Suprapubic skin (tissue), 3 donors: ENCODE data around the gene FCRL6.

Experiments used
- POLR2AphosphoS5 ChIP-seq, 3 donors: sonication (generic); formaldehyde crosslinking; IDR thresholded peaks; one replicate each; pipeline ENCODE4 v1.6.1; 2017; ENCODE audit warnings: antibody characterized with exemption in 3 of 3
- TF ChIP-seq, protein P1 (sequence below), 2 donors: fragments of 200-600 bp in 1 of 2; fragments of 450-650 bp in 1 of 2; sonication (generic) in 1 of 2; IDR thresholded peaks; one replicate each; pipeline ENCODE4 v1.5.1; 2016 to 2019; ENCODE audit warnings: antibody characterized with exemption in 2 of 2, mild to moderate bottlenecking in 1 of 2, moderate library complexity in 1 of 2

DNA sequence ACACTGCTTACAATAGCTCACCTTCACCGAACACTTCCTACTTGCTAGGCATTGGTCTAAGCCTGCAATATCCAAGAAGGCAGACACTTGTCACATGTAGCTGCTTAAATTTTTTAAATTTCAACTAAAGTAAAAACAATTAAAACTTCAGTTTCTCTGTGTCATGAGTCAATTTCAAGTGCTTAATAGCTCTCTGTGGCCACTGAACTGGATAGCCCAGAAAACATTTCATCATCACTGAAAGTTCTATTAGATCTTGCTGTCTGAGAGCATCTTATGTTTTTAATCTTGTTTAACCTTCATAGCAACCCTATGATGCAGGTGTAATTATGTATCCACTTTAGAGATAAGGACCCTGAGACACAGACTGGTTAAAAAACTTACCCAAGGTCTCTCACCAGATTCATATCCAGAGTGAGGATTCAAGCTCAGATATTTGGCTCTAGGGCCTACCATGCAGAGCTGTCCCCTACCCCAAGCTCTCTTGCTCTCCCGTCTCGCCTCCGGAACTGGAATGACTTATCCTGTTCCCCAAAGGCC is 2.6 kb upstream of the FCRL6 start:
- TF ChIP-seq, protein P1, sequence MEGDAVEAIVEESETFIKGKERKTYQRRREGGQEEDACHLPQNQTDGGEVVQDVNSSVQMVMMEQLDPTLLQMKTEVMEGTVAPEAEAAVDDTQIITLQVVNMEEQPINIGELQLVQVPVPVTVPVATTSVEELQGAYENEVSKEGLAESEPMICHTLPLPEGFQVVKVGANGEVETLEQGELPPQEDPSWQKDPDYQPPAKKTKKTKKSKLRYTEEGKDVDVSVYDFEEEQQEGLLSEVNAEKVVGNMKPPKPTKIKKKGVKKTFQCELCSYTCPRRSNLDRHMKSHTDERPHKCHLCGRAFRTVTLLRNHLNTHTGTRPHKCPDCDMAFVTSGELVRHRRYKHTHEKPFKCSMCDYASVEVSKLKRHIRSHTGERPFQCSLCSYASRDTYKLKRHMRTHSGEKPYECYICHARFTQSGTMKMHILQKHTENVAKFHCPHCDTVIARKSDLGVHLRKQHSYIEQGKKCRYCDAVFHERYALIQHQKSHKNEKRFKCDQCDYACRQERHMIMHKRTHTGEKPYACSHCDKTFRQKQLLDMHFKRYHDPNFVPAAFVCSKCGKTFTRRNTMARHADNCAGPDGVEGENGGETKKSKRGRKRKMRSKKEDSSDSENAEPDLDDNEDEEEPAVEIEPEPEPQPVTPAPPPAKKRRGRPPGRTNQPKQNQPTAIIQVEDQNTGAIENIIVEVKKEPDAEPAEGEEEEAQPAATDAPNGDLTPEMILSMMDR (IDR thresholded peaks at IDR 0.05): no peak
- no peak for TF ChIP-seq POLR2AphosphoS5 (IDR thresholded peaks at IDR 0.05)
